T-helper 2 cell treated with Interferon-gamma antibody and Interleukin-4, amounts not matched to agents 5 μg/mL and 100 μg/mL, for 36 hours (primary cell): ENCODE results near the gene NDUFB6.
A peak's percentile ranks its signal among the peaks of the same experiment; 100 is the strongest.

Source experiments
- DNase-seq: peaks from one replicate; pipeline ENCODE4 v3.0.0; 2021; ENCODE audit warnings: low spot score
- H3K27ac Mint-ChIP-seq: one replicate; pipeline ENCODE4 v1.8.0; 2021; ENCODE audit warnings: mild to moderate bottlenecking, mixed read lengths
- H3K27me3 Mint-ChIP-seq: one replicate; pipeline ENCODE4 v1.8.0; 2021; ENCODE audit warnings: low read depth, mixed read lengths
- H3K36me3 Mint-ChIP-seq: one replicate; pipeline ENCODE4 v1.8.0; 2021; ENCODE audit warnings: low read depth, mixed read lengths
- H3K4me1 Mint-ChIP-seq: one replicate; pipeline ENCODE4 v1.8.0; 2021; ENCODE audit warnings: low read depth, mixed read lengths
- H3K4me3 Mint-ChIP-seq: one replicate; pipeline ENCODE4 v1.8.0; 2022; ENCODE audit warnings: mild to moderate bottlenecking, moderate library complexity, mixed read lengths
- H3K9me3 Mint-ChIP-seq: one replicate; pipeline ENCODE4 v1.8.0; 2021; ENCODE audit warnings: mixed read lengths

The NDUFB6 gene

DNA sequence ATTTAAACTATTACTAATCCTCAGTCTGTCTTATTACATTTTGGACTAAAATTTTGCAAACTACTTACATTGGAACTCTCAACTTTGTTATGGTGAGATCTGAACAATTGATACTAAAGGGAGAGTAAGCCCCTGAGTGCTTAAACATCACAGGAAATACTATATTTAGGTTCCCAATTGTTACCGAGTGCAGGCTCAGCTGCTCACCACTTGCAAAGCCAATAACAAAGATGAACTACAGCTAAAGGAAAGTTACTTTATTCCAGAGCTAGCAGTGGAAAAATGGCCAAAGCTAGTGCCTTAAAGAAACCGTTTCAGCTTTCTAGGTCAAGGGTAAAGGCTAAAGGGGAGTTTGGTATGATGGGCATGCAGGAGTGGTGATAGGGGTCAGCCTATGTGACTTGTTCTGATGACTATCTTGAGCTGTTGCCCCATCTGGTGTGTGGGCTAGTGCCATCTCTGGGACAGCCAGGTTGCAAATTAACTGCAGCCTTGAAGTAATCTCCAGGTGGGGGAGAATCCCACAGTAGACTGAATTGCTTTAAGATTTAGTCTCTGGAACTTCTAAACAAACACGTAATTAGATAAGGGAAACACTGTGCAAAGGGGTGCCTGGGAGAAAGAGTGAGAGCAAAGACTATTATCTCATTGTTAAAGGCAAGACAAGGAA lies 7.8 kb upstream of the NDUFB6 start:
- no peak for DNase-seq
- Mint-ChIP-seq H3K36me3 (no peaks in the 10 kb centered on the region), H3K9me3 (no peaks in the 10 kb centered on the region), H3K4me3 (no peak overlapping the region), H3K27ac (no peak overlapping the region), H3K27me3 (peaks cover 27% of the 10 kb centered on the region), H3K4me1 (peaks cover 7% of the 10 kb centered on the region)

DNA sequence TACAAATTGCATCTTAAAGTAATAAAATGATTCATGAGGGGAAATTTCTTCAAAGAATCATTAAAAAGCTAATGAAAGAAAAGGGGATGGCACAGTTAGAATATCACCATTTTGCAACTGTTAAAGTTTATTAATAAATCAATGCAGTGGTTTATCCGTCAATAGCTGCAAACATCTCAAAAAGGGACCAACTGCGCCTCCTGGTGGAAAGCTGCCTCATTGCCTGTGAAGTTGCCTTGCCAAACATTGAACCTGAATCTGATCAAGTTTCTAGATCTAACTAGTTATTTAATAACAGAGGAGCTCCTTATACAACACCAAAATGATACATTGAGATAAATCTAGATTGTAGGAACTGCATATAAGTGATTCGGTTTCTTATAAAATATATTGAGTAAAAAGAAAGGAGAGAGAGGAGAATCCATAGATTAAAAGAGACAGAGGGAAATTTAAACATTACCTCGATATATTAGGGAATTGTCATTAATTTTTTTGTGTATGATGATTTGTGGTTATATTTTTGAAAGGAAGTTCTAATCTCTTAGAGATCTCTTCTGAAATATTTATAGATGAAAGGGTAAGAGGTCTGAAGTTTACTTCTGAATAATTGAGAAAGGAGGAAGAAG lies 6.9 kb upstream of the NDUFB6 start:
- no peak overlapping the region for H3K27ac Mint-ChIP-seq
- no peaks in the 10 kb centered on the region for H3K9me3 Mint-ChIP-seq
- peak; percentile 57 for DNase-seq
- peaks cover 7% of the 10 kb centered on the region for H3K4me1 Mint-ChIP-seq
- no peaks in the 10 kb centered on the region for H3K36me3 Mint-ChIP-seq
- H3K4me3 Mint-ChIP-seq, result no peak overlapping the region
- H3K27me3 Mint-ChIP-seq, result peaks cover 22% of the 10 kb centered on the region

DNA sequence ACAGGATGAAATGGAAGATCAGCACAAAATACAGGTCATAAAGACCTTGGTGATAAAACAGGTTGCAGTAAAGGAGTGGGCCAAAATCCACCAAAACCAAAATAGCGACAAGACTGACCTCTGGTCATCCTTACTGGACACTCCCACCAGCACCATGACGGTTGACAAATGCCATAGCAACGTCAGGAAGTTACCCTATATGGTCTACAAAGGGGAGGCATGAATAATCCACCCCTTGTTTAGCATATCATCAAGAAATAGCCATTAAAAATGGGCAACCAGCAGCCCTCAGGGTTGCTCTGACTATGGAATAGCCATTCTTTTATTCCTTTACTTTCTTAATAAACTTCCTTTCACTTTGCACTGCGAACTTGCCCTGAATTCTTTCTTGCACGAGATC lies 6.0 kb upstream of the NDUFB6 start:
- H3K36me3 Mint-ChIP-seq, result no peaks in the 10 kb centered on the region
- H3K4me1 Mint-ChIP-seq, result peaks cover 8% of the 10 kb centered on the region
- no peaks in the 10 kb centered on the region for H3K9me3 Mint-ChIP-seq
- H3K27ac Mint-ChIP-seq, result no peak overlapping the region
- DNase-seq, result no peak
- H3K27me3 Mint-ChIP-seq, result peaks cover 20% of the 10 kb centered on the region
- no peak overlapping the region for H3K4me3 Mint-ChIP-seq

DNA sequence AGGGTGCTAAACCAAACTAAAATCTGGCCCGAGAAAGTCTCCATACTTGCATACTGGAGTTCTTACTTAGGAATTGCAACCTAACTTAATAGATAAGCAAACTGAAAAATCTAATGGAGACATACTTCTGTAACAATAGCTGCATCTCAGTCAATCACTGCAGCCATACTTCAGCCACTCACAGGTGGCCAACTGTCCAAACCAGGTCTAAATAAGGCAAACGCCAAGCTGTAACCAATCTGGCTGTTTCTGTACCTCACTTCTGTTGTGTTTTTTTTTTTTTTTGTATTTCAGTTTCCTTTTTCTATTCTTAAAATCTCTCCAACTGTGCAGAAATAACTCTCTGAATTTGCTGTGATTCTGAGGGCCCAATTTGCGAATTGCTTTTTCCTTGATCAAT lies 4.4 kb upstream of the NDUFB6 start:
- Mint-ChIP-seq H3K9me3 (no peaks in the 10 kb centered on the region), H3K27ac (no peak overlapping the region), H3K27me3 (peaks cover 20% of the 10 kb centered on the region), H3K4me3 (no peak overlapping the region), H3K36me3 (peaks cover 2% of the 10 kb centered on the region), H3K4me1 (peaks cover 15% of the 10 kb centered on the region)
- DNase-seq, result no peak

DNA sequence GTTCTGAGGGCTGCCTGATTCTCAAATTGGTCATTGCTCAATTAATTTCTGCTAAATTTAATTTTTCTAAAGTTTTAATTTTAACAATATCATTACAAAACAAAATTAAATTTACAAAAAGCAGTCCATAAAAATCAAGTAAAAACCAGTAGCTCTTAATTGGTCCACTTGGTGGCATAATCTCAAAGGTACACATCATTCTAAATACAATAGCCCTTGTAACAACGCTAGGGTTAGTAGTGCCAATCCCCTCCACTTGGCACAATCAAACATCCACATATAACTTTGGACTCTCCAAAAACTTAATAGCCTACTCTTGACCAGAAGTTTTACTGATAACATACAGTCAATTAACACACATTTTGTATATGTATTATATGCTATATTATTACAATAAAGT lies 1.9 kb upstream of the NDUFB6 start:
- H3K36me3 Mint-ChIP-seq, result peaks cover 6% of the 10 kb centered on the region
- no peak for DNase-seq
- peaks cover 23% of the 10 kb centered on the region for H3K4me1 Mint-ChIP-seq
- H3K27ac Mint-ChIP-seq, result no peak overlapping the region
- no peaks in the 10 kb centered on the region for H3K9me3 Mint-ChIP-seq
- no peak overlapping the region for H3K4me3 Mint-ChIP-seq
- peaks cover 11% of the 10 kb centered on the region for H3K27me3 Mint-ChIP-seq

DNA sequence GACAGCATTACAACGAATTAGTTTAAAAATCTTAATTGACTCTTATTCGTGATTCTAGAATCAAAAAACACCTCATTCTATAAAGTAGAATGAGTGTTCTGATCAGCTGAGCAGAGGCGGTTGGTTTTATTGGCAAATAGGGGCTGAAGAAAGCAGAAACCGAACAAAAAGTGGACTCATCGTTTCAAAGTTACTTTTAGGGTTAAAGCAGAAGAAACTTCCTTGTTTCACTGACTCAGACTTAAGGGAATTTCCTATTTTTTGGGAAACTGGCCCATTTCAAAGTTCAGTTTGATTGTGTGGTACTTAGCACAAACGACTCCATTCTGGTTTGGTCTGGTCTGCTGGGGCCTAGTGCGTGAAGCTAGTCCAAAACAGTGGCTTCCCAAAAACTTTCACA lies 862 bp upstream of the NDUFB6 start:
- Mint-ChIP-seq H3K27ac (peak overlapping the region; percentile 99), H3K36me3 (peaks cover 9% of the 10 kb centered on the region), H3K4me3 (peak overlapping the region; percentile 99), H3K4me1 (peaks cover 19% of the 10 kb centered on the region), H3K27me3 (peaks cover 4% of the 10 kb centered on the region), H3K9me3 (no peaks in the 10 kb centered on the region)
- no peak for DNase-seq

DNA sequence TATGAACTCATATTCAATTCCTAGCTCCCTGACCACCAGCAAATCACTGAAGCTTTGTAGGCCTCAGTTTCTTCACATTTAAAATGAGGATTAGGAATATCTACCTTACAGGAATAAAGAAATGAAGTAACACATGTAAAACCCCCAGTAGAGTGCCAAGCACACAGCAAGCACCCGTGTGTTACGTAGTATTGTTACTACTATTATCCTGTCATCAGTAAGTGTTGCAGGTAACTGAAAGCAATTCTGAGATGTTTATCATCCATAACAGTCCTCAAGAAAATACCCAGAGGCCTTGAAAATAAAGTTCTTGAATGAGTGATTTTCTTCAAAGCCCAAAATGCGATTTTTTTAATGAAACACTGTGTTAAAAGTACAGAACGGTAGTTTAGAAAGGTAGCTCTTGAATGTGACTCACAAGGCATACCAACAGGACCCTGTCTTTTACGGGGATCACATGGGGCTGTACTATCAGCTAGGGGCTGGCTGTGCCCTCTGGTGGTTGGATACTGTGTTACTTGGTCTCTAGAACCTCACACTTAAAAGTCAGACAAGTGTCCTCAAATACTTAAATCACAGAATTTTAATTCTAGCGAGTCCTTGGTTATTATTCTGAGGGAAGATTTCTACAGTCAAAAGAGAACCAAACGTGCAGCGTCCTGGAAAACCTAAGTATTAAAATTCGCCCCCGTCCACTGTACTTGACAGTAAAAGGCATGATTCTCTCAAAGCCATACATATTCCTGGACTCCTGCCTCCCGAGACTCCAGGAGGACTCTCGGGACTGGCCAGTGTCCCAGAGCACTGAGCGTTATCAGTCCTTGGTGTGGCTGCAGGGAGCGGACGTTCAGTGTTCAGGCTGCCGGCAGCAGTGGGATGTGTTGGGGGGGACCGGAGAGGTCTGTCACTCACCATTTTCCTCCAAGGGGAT lies 725 bp downstream of the NDUFB6 start:
- H3K9me3 Mint-ChIP-seq, result no peaks in the 10 kb centered on the region
- H3K27me3 Mint-ChIP-seq, result no peaks in the 10 kb centered on the region
- peaks cover 14% of the 10 kb centered on the region for H3K36me3 Mint-ChIP-seq
- DNase-seq, result peak; percentile 71
- peak overlapping the region; percentile 99 for H3K4me3 Mint-ChIP-seq
- H3K4me1 Mint-ChIP-seq, result peaks cover 19% of the 10 kb centered on the region
- peak overlapping the region; percentile 99 for H3K27ac Mint-ChIP-seq

DNA sequence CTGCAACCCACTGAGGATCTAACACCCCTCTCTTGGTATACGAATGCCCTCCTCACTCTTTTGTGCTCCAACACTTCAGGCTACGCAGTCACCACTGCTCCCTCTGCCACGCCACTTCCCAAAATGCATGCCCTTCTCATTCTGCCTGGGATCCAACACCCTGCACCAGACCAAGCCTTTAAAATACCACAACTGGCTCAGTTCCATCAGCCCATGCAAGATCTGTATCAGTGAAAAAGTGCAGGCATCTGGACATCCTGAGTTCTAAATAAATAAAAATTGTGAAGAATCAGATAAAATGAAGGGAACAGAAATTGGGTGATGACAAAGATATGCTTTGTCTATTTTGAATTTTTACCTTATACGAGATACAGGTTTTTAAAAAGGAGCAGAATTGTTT lies 2.7 kb downstream of the NDUFB6 start:
- Mint-ChIP-seq H3K4me1 (peaks cover 25% of the 10 kb centered on the region), H3K9me3 (no peaks in the 10 kb centered on the region), H3K4me3 (no peak overlapping the region), H3K36me3 (peaks cover 26% of the 10 kb centered on the region), H3K27me3 (no peaks in the 10 kb centered on the region), H3K27ac (peak overlapping the region; percentile 24)
- no peak for DNase-seq

DNA sequence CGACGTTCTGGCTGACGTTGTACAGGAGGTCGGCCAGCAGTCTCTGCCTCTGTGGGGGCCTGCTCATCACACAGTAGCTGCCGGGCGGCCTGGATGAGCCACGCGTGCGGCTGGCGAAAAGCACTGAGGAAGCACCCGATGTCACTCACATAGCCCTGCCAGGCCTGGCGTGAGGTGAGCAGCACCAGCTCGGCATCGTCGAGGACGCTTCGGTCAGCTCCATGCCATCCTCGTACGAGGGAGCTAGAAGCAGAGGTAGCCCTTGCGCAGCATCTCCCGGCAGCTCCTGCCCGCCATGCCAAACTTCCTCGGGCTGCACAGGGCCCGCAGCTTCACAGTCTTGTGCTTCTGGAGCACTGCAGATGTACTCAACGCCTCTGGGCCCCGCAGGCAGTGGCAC lies 6.2 kb downstream of the NDUFB6 start:
- Mint-ChIP-seq H3K27ac (no peak overlapping the region), H3K9me3 (no peaks in the 10 kb centered on the region), H3K36me3 (peaks cover 33% of the 10 kb centered on the region), H3K4me3 (no peak overlapping the region), H3K4me1 (peaks cover 18% of the 10 kb centered on the region), H3K27me3 (no peaks in the 10 kb centered on the region)
- DNase-seq, result no peak

DNA sequence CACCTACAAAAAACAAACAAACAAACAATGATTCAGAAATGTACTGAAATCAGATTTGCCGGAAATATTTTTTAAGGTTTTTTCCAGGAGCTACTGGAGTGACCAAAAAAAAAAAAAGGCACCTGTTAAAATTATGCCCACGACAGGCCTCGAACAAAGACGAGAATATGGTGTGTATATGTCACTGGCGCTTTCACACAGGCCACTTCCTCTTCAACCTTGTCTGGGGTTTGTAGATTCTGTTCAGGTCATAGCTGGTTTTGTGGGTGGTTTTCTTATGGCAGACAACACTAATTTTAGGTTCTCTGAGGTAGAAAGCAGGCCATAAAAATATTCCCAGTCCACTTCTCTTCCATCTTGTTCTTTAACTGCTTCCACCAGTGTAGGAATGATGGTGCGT lies 7.0 kb downstream of the NDUFB6 start:
- H3K36me3 Mint-ChIP-seq, result peaks cover 33% of the 10 kb centered on the region
- no peak overlapping the region for H3K4me3 Mint-ChIP-seq
- no peak overlapping the region for H3K27ac Mint-ChIP-seq
- H3K27me3 Mint-ChIP-seq, result no peaks in the 10 kb centered on the region
- DNase-seq, result no peak
- H3K4me1 Mint-ChIP-seq, result peaks cover 15% of the 10 kb centered on the region
- H3K9me3 Mint-ChIP-seq, result no peaks in the 10 kb centered on the region

DNA sequence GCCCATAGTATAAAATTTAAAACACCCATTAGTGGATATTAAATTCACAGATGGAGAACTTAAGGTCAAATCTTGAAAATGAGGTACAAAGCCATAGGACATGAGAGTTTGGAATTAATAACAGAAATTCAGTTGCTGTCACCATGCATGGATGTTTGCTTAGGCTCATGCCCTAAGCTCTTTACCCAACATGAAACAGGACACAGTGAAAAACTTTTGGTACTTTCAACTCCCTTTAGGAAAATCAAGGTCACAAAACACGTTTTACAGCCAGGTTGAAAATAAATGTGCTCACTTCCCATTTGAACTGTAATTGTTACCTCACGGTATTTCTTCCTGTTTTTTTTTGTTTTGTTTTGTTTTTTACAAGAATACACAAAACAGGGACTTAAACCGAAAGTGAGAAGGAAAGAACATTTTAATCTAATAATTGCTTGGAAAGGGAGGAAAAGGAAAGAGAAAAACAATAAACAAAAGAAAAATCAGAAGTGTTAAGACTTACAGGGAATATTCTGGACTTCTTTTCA lies 14.5 kb downstream of the NDUFB6 start:
- H3K36me3 Mint-ChIP-seq, result peaks cover 5% of the 10 kb centered on the region
- no peaks in the 10 kb centered on the region for H3K27me3 Mint-ChIP-seq
- no peaks in the 10 kb centered on the region for H3K9me3 Mint-ChIP-seq
- H3K27ac Mint-ChIP-seq, result no peak overlapping the region
- no peak for DNase-seq
- H3K4me3 Mint-ChIP-seq, result no peak overlapping the region
- peaks cover 11% of the 10 kb centered on the region for H3K4me1 Mint-ChIP-seq

DNA sequence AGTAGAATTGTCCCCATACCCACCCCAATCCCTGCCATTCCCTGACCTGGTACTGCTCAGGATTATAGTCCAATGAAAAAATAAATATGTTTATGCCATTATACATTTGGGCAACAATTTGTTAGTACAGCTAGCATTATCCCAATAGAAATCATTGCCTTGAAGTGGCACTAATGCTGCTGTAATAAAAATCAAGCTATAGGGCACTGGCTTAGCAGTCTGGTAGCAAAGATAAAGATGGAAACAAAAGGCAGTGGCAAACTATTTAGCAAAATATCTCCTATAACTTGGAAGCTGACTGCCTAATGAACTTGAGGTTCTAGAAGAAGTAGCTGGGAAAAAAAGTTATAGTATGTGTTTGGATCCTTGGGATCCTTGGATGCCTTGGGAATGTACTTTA lies 18.4 kb downstream of the NDUFB6 start:
- H3K27me3 Mint-ChIP-seq, result no peaks in the 10 kb centered on the region
- DNase-seq, result no peak
- H3K9me3 Mint-ChIP-seq, result no peaks in the 10 kb centered on the region
- H3K4me3 Mint-ChIP-seq, result no peak overlapping the region
- peaks cover 19% of the 10 kb centered on the region for H3K4me1 Mint-ChIP-seq
- H3K36me3 Mint-ChIP-seq, result peaks cover 13% of the 10 kb centered on the region
- no peak overlapping the region for H3K27ac Mint-ChIP-seq

DNA sequence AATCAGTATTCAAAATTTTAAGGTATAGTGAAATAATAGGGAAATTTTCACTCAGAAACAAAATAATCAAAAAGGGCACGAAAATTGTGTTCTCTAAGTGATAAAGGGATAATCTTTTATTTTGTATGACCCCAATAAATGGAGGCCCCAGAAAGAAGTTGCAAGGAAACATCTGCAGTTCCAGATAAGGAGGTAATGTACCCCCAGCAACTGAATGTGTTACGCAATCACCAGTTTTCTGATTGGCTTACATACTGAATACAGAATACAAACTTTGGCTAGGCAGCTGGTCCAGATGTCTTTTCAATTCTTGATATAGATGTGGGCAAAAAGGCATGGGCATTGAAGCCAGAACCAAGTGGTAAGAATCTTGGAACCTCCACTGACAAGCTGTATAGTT lies 18.9 kb downstream of the NDUFB6 start:
- Mint-ChIP-seq H3K4me3 (peak overlapping the region; percentile 15), H3K36me3 (peaks cover 13% of the 10 kb centered on the region), H3K27ac (no peak overlapping the region), H3K4me1 (peaks cover 21% of the 10 kb centered on the region), H3K27me3 (no peaks in the 10 kb centered on the region), H3K9me3 (no peaks in the 10 kb centered on the region)
- DNase-seq, result no peak
